Coronary artery (tissue), 2 donors: ENCODE data around the gene TRIM66.

ENCODE experiments used
- DNase-seq: peaks from one replicate; pipeline ENCODE4 v3.0.0-alpha.2; 2017; ENCODE audit warnings: low spot score
- H3K27ac ChIP-seq, 2 donors: fragments of 200-600 bp; sonication (generic); one replicate each; pipeline ENCODE4 v1.5.1; 2016 to 2019
- H3K4me3 ChIP-seq: fragments of 200-600 bp; sonication (generic); 2 replicates; pipeline ENCODE4 v1.5.1; 2016; ENCODE audit warnings: mild to moderate bottlenecking, moderate library complexity
- TF ChIP-seq, protein P1 (sequence below): fragments of 200-600 bp; sonication (generic); IDR thresholded peaks from one replicate; pipeline ENCODE4 v1.5.1; 2019; ENCODE audit warnings: antibody characterized with exemption

Gene TRIM66

DNA sequence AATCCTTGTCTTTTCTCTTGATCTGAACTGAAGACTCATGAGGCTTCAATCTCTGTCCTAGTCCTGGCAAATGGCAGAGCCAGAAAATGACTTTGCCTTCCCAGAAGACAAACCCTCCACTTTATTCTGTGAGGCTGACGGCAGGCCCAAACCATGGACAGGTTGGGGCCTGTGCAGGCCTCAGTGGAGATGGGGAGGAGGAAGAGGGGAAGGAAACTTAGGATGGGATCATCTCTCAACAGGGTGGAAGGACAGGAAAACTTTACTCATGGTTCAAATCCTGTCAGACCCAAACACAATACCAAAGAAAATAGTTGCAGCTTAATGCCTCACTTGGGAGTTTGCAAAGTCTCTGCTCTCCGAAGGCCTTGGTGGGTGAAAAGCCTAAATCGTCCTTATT, 10.0 kb upstream of the TRIM66 start:
- Histone ChIP-seq H3K27ac (no peak overlapping the region), H3K4me3 (no peak overlapping the region)
- TF ChIP-seq, protein P1, sequence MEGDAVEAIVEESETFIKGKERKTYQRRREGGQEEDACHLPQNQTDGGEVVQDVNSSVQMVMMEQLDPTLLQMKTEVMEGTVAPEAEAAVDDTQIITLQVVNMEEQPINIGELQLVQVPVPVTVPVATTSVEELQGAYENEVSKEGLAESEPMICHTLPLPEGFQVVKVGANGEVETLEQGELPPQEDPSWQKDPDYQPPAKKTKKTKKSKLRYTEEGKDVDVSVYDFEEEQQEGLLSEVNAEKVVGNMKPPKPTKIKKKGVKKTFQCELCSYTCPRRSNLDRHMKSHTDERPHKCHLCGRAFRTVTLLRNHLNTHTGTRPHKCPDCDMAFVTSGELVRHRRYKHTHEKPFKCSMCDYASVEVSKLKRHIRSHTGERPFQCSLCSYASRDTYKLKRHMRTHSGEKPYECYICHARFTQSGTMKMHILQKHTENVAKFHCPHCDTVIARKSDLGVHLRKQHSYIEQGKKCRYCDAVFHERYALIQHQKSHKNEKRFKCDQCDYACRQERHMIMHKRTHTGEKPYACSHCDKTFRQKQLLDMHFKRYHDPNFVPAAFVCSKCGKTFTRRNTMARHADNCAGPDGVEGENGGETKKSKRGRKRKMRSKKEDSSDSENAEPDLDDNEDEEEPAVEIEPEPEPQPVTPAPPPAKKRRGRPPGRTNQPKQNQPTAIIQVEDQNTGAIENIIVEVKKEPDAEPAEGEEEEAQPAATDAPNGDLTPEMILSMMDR, result no peak
- DNase-seq, result no peak

DNA sequence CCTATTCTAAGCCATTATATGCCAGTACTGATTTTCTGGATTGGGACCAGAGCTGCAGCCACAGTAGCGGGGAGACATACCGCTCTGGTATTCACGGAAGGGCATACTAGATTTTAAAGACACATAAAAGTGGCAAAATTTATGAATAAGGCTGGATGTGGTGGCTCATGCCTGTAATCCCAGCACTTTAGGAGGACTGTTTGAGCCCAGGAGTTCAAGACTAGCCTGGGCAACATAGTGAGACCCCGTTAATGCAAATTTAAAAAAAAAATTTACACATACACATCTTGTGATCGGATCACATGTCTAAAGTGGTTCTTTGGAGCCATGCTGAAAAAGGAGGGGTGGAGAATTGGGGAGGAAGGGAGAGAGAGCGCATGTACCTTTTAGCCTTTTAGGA, 9.1 kb upstream of the TRIM66 start:
- Histone ChIP-seq H3K27ac (no peak overlapping the region), H3K4me3 (no peak overlapping the region)
- TF ChIP-seq, protein P1, result no peak
- DNase-seq, result no peak

DNA sequence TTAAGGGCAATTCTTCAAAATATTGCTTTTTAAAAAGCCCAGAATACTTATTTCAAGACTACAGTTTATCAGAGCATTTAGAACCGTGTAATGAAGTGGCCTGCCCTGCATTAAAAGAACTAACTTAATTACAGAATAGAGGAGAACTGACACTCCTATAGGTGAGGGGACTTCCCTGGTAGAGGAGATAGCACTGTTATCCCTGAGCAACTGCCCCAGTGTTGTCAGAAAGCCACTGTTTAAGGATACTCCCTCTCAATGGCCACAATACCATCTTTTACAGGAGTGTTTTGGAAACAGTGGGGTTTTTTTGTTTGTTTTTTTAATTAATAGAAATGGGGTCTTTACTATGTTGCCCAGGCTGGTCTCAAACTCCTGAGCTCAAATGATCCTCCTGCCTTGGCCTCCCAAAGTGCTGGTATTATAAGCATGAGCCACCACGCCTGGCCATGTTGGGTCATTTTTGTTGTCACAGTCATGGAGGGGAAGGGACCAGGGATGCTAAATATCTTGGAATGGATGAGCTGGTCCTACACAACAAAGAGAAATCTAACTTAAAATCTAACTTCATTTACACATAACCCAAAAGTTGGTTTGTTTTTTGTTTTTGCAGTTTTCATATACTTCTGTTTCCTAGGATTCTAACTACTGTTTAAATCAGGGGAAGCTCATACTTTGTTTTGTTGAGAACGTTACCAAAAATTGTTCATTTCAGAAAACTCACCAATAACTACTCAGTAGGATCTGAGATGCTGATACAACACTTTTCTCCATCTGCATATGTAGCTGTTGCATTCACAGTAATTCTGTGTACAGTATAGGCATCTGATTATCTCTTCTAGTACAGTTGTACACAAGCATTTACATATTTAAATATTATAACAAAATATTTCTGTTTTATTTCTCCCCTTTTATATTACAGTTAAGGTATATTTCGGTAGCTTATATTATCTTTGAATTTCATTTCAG, 8.2 kb upstream of the TRIM66 start:
- Histone ChIP-seq H3K27ac (no peak overlapping the region), H3K4me3 (no peak overlapping the region)
- no peak for DNase-seq
- TF ChIP-seq, protein P1, result no peak

DNA sequence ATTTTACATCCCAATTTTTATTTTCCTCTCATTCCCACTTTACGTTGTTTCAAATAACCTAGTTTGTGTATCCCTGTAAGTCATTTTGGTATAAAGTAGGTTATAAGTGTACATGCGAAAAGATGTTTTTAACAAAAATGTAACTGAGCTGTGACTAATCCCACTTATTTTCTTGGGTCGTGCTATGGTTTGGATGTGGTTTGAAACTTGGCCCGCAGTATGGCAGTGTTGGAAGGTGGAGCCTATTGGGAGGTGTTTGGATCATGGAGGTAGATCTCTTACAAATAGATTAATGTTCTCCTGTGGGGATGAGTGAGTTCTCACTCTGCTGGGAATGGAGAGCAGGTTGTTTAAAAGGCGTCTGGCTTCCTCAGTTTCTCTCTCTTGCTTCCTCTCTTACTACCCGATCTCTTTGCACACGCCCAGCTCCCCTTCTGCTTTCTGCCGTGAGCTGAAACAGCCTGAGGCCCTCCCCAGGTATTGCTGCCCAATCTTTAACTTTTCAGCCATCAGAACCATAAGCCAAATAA, 7.3 kb upstream of the TRIM66 start:
- peak overlapping the region; percentile 71 for H3K4me3 ChIP-seq
- peak; percentile 28 for DNase-seq
- TF ChIP-seq, protein P1, result no peak
- no peak overlapping the region for H3K27ac ChIP-seq

DNA sequence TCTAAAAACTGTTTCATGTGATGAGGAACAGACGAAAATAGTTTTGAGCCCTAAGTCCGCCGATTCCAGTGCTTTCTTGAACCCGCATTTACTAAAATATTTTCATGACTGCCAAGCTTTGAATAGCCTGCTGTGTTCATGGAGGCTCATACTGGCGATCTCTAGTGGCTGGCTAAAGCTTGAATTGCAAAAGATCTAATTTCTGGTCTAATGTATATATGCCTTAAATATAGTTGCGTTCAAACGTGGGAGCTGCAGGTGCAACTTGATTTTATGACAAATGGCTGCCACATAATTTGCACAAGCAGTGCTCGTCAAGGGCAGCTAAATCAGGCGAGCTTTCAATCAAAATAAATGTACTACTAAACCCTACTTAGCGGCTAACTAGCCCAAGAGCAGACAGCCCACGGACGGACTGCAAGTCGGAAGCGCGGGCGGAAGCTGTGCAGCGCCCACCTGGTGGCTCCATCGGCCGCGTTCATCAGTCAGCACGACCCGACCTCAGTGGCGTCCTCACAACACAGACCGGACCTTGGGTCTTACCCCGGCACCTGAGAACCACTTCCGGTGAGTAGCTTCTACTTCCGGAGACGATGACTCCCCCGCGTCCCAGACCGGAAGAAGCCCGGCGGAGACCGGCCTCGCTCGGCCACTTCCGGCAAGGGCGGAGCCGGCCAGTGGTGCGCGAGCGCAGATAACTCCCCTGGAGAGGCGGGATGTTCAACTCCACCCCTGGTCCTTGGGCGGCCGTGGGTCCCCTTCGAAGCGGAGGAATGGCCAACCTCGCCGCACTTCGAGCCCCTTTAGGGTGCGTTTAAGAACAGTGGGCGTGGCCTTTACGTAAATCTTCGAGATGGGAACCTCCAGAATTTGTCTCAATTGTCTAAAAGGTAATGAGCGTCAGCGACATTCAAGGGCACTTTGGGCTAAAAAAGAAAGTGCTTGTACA, 6.2 kb upstream of the TRIM66 start:
- Histone ChIP-seq H3K4me3 (peak overlapping the region; percentile 71), H3K27ac (peak overlapping the region; percentile 63 to 85)
- peak; percentile 96 for DNase-seq
- TF ChIP-seq, protein P1, result no peak

DNA sequence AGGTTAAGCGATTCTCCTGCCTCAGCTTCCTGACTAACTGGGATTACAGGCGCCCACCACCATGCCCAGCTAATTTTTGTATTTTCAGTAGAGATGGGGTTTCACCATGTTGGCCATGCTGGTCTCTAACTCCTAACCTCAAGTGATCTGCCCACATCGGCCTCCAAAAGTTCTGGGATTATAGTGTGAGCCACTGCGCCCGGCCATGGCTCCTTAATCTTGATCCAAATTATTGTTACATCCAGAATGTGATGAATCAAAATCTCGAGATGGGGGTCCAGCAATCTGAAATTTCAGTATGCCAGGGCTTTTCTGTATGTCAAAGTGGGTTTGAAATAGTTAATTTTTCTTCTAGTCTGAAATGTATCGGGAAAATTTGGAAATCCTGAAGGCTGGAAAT, 3.9 kb upstream of the TRIM66 start:
- H3K27ac ChIP-seq, result no peak overlapping the region
- TF ChIP-seq, protein P1, result no peak
- H3K4me3 ChIP-seq, result no peak overlapping the region
- peak; percentile 19 for DNase-seq
